Naive thymus-derived CD4-positive, alpha-beta T cell (primary cell): ENCODE measurements around the gene MYOM3. TPM values are rescaled to one million over a fixed set of nuclear protein-coding genes. Genes with fewer than 3 reads are reported as not detected.
"Not testable (repeated sequence)": the region's sequence is repeated elsewhere in the genome, so short reads cannot be mapped to it uniquely, and the experiment has no call there.

Experiments
- ATAC-seq: fragments of 150-1000 bp; cut with Tn5 transposase; 2 replicates; pipeline ENCODE4 v1.10.0; 2021; ENCODE audit warnings: mild to moderate bottlenecking, moderate library complexity
- CTCF ChIA-PET: fragments of 350-600 bp; sonication (Branson Sonifier 250); formaldehyde crosslinking; loops from one replicate; lab custom pipeline; 2021; ENCODE audit warnings: antibody characterized with exemption; lab: Charles Lee
- POLR2A ChIA-PET: fragments of 350-600 bp; sonication (Branson Sonifier 250); formaldehyde crosslinking; loops from one replicate; lab custom pipeline; 2021; ENCODE audit warnings: antibody characterized with exemption, inconsistent platforms; lab: Charles Lee
- DNase-seq, 9 donors: peaks; one replicate each; pipeline versions ENCODE4 v3.0.0 to v3.0.0-alpha.2; 2020 to 2022; ENCODE audit warnings: mixed read lengths in 1 of 9
- H3K27ac ChIP-seq: one replicate; pipeline ENCODE4 v1.7.0; 2013; ENCODE audit warnings: mild to moderate bottlenecking, low read depth, low read length, moderate library complexity
- H3K27me3 ChIP-seq, 2 donors: one replicate each; pipeline ENCODE4 v1.7.0; 2013; ENCODE audit warnings: low read length in 2 of 2, mild to moderate bottlenecking in 2 of 2, moderate library complexity in 2 of 2; ENCODE audit not compliant: control insufficient read depth in 2 of 2, insufficient read depth in 2 of 2
- H3K36me3 ChIP-seq, 3 experiments: 1 replicate in 2 of 3; 2 replicates in 1 of 3; pipeline ENCODE4 v1.7.0; 2013; ENCODE audit warnings: low read length in 3 of 3, mild to moderate bottlenecking in 3 of 3, moderate library complexity in 1 of 3; ENCODE audit not compliant: insufficient read depth in 3 of 3, control insufficient read depth in 2 of 3
- H3K4me1 ChIP-seq, 2 donors: one replicate each; pipeline ENCODE4 v1.7.0; 2013; ENCODE audit warnings: low read length in 2 of 2, mild to moderate bottlenecking in 2 of 2, moderate library complexity in 1 of 2; ENCODE audit not compliant: control insufficient read depth in 2 of 2, insufficient read depth in 2 of 2
- H3K4me3 ChIP-seq: 2 replicates; pipeline ENCODE4 v1.7.0; 2013; ENCODE audit warnings: mild to moderate bottlenecking, low read length
- H3K9me3 ChIP-seq, 3 experiments: 1 replicate in 2 of 3; 2 replicates in 1 of 3; pipeline ENCODE4 v1.7.0; 2013; ENCODE audit warnings: low read length in 3 of 3; ENCODE audit not compliant: control insufficient read depth in 2 of 3
- H3K27ac Mint-ChIP-seq, 9 donors: one replicate each; pipeline ENCODE4 v1.8.0; 2020 to 2022; ENCODE audit warnings: mixed read lengths in 9 of 9, mild to moderate bottlenecking in 8 of 9, moderate library complexity in 5 of 9, inconsistent platforms in 2 of 9
- H3K27me3 Mint-ChIP-seq, 5 donors: one replicate each; pipeline ENCODE4 v1.8.0; 2021 to 2022; ENCODE audit warnings: mixed read lengths in 5 of 5, mild to moderate bottlenecking in 1 of 5
- H3K36me3 Mint-ChIP-seq, 5 donors: one replicate each; pipeline ENCODE4 v1.8.0; 2020 to 2022; ENCODE audit warnings: mixed read lengths in 5 of 5, mild to moderate bottlenecking in 3 of 5, inconsistent platforms in 1 of 5
- H3K4me1 Mint-ChIP-seq, 7 donors: one replicate each; pipeline ENCODE4 v1.8.0; 2020 to 2022; ENCODE audit warnings: mixed read lengths in 7 of 7, mild to moderate bottlenecking in 3 of 7, inconsistent platforms in 1 of 7
- H3K4me3 Mint-ChIP-seq, 10 donors: one replicate each; pipeline ENCODE4 v1.8.0; 2020 to 2022; ENCODE audit warnings: mild to moderate bottlenecking in 10 of 10, mixed read lengths in 10 of 10, moderate library complexity in 6 of 10, inconsistent platforms in 2 of 10
- H3K9me3 Mint-ChIP-seq, 11 donors: one replicate each; pipeline ENCODE4 v1.8.0; 2020 to 2022; ENCODE audit warnings: mixed read lengths in 11 of 11, mild to moderate bottlenecking in 4 of 11, inconsistent platforms in 1 of 11, moderate library complexity in 1 of 11
- intact Hi-C, 2 donors: fragments of 100-400 bp; cut with micrococcal nuclease; formaldehyde crosslinking; loops; one replicate each; pipeline ENCODE4 v1.15.1; 2023
- polyA plus RNA-seq, 2 donors: library from polyadenylated mRNA; unstranded; fragments of 300-500 nt; fragmentation: Illumina TruSeq; gene quantifications; one replicate each; pipeline ENCODE4 v1.2.3, GENCODE V29; 2021
- total RNA-seq, 6 experiments: library from RNA in 5 of 6; stranded (reverse) in 5 of 6; gene quantifications; 1 replicate in 5 of 6; 2 replicates in 1 of 6; pipeline ENCODE4 v1.2.3 and lab custom pipeline; 2021 to 2026

Gene MYOM3
- total and polyA plus RNA-seq, 7 experiments from 2014 or later: not detected

GRCh38 chr1:24048894-24049293, 63.0 kb downstream of the MYOM3 start:
- H3K4me3 ChIP-seq, H3K36me3 Mint-ChIP-seq, H3K4me3 Mint-ChIP-seq, DNase-seq, H3K4me1 Mint-ChIP-seq, H3K27ac Mint-ChIP-seq, ATAC-seq, H3K36me3 ChIP-seq, CTCF ChIA-PET, H3K4me1 ChIP-seq, H3K9me3 Mint-ChIP-seq, POLR2A ChIA-PET, H3K27ac ChIP-seq, H3K27me3 ChIP-seq, H3K9me3 ChIP-seq, intact Hi-C loops: not testable (repeated sequence)
- H3K27me3 Mint-ChIP-seq: peaks cover 0 to 11% (median 0%) of the 10 kb centered on the region in 5 donors

GRCh38 chr1:24048205-24048869, 63.6 kb downstream of the MYOM3 start:
- ChIA-PET POLR2A (no interaction called here), CTCF (no interaction called here)
- ATAC-seq: no peak
- H3K9me3 ChIP-seq: no peaks in the 10 kb centered on the region
- Mint-ChIP-seq H3K4me3 (no peak overlapping the region), H3K4me1 (no peaks in the 10 kb centered on the region), H3K27ac (no peak overlapping the region), H3K36me3 (no peaks in the 10 kb centered on the region), H3K27me3 (peaks cover 0 to 11% (median 0%) of the 10 kb centered on the region in 5 donors), H3K9me3 (no peaks in the 10 kb centered on the region)
- H3K27ac ChIP-seq: no peak overlapping the region
- no peaks in the 10 kb centered on the region for H3K27me3 ChIP-seq
- intact Hi-C loops: no loop called here
- DNase-seq: no peak
- H3K4me1 ChIP-seq: no peaks in the 10 kb centered on the region
- no peak overlapping the region for H3K4me3 ChIP-seq
- no peaks in the 10 kb centered on the region for H3K36me3 ChIP-seq

- DNase-seq (no peak), ATAC-seq (no peak)
- Mint-ChIP-seq H3K36me3 (no peaks in the 10 kb centered on the region), H3K27ac (no peak overlapping the region), H3K9me3 (no peaks in the 10 kb centered on the region), H3K4me3 (no peak overlapping the region), H3K4me1 (no peaks in the 10 kb centered on the region), H3K27me3 (peaks cover 0 to 13% (median 4%) of the 10 kb centered on the region in 5 donors)
- intact Hi-C loops: no loop called here
- Histone ChIP-seq H3K27me3 (no peaks in the 10 kb centered on the region), H3K4me1 (no peaks in the 10 kb centered on the region), H3K4me3 (no peak overlapping the region), H3K27ac (no peak overlapping the region), H3K9me3 (no peaks in the 10 kb centered on the region), H3K36me3 (no peaks in the 10 kb centered on the region)
- ChIA-PET CTCF (no interaction called here), POLR2A (no interaction called here)
Observed at GRCh38 chr1:24047110-24047477, 64.8 kb downstream of the MYOM3 start.

GRCh38 chr1:24045771-24046170, 66.2 kb downstream of the MYOM3 start:
- Mint-ChIP-seq H3K27me3 (peaks cover 0 to 8% (median 4%) of the 10 kb centered on the region in 5 donors), H3K9me3 (no peaks in the 10 kb centered on the region), H3K4me3 (no peak overlapping the region), H3K27ac (no peak overlapping the region), H3K4me1 (no peaks in the 10 kb centered on the region), H3K36me3 (no peaks in the 10 kb centered on the region)
- ChIA-PET CTCF (no interaction called here), POLR2A (no interaction called here)
- H3K9me3 ChIP-seq: no peaks in the 10 kb centered on the region
- no peaks in the 10 kb centered on the region for H3K27me3 ChIP-seq
- intact Hi-C loops: no loop called here
- H3K4me3 ChIP-seq: no peak overlapping the region
- no peaks in the 10 kb centered on the region for H3K4me1 ChIP-seq
- no peak for ATAC-seq
- no peak overlapping the region for H3K27ac ChIP-seq
- H3K36me3 ChIP-seq: no peaks in the 10 kb centered on the region
- DNase-seq: no peak

GRCh38 chr1:24044672-24045071, 67.3 kb downstream of the MYOM3 start:
- H3K27ac Mint-ChIP-seq, H3K4me1 Mint-ChIP-seq, CTCF ChIA-PET, H3K36me3 Mint-ChIP-seq, H3K4me3 ChIP-seq, H3K4me1 ChIP-seq, H3K27ac ChIP-seq, H3K4me3 Mint-ChIP-seq, H3K9me3 ChIP-seq, DNase-seq, H3K36me3 ChIP-seq, H3K27me3 ChIP-seq, intact Hi-C loops, ATAC-seq, H3K9me3 Mint-ChIP-seq: not testable (repeated sequence)
- H3K27me3 Mint-ChIP-seq: peaks cover 0 to 10% (median 5%) of the 10 kb centered on the region in 5 donors
- POLR2A ChIA-PET: interaction anchor here (0.6 to 0.7 kb wide), 2 partner anchors 10 to 547 kb away, joined by 3 to 4 read pairs; no protein-coding TSS in a partner anchor

GRCh38 chr1:24043345-24044032, 68.4 kb downstream of the MYOM3 start:
- ATAC-seq (no peak), DNase-seq (no peak)
- no peaks in the 10 kb centered on the region for H3K36me3 Mint-ChIP-seq
- Histone ChIP-seq H3K27me3 (peaks cover 0 to 3% of the 10 kb centered on the region in 2 donors), H3K9me3 (no peaks in the 10 kb centered on the region), H3K4me3 (no peak overlapping the region), H3K27ac (no peak overlapping the region), H3K4me1 (no peaks in the 10 kb centered on the region), H3K36me3 (no peaks in the 10 kb centered on the region)
- H3K27me3 Mint-ChIP-seq: peaks cover 0 to 10% (median 5%) of the 10 kb centered on the region in 5 donors
- H3K4me1 Mint-ChIP-seq: no peaks in the 10 kb centered on the region
- no peak overlapping the region for H3K4me3 Mint-ChIP-seq
- intact Hi-C loops: no loop called here
- H3K9me3 Mint-ChIP-seq: no peaks in the 10 kb centered on the region
- no peak overlapping the region for H3K27ac Mint-ChIP-seq
- ChIA-PET CTCF (no interaction called here), POLR2A (no interaction called here)

- intact Hi-C loops: no loop called here
- Mint-ChIP-seq H3K4me3 (no peak overlapping the region), H3K36me3 (no peaks in the 10 kb centered on the region), H3K4me1 (no peaks in the 10 kb centered on the region), H3K27me3 (peaks cover 0 to 12% (median 4%) of the 10 kb centered on the region in 5 donors), H3K27ac (no peak overlapping the region), H3K9me3 (no peaks in the 10 kb centered on the region)
- no peak overlapping the region for H3K27ac ChIP-seq
- peaks cover 0 to 3% of the 10 kb centered on the region in 2 donors for H3K27me3 ChIP-seq
- H3K36me3 ChIP-seq: no peaks in the 10 kb centered on the region
- no peaks in the 10 kb centered on the region for H3K4me1 ChIP-seq
- ChIA-PET CTCF (no interaction called here), POLR2A (interaction anchor here (0.6 kb wide), 1 partner anchor 39 kb away, joined by 3 read pairs; no protein-coding TSS in a partner anchor)
- ATAC-seq (no peak), DNase-seq (no peak)
- H3K9me3 ChIP-seq: no peaks in the 10 kb centered on the region
- H3K4me3 ChIP-seq: no peak overlapping the region
Observed at GRCh38 chr1:24042315-24042714, 69.6 kb downstream of the MYOM3 start.
